H9 (cell line): ENCODE data around the gene KLK2. TPM values are rescaled to one million over a fixed set of nuclear protein-coding genes. Genes with fewer than 3 reads are reported as not detected.

Experiments
- DNase-seq: peaks from one replicate; pipeline ENCODE4 v3.0.0-alpha.2; 2017
- H2AFZ ChIP-seq: one replicate; pipeline ENCODE4 v1.6.1; 2013; ENCODE audit warnings: mild to moderate bottlenecking, low read length, control low read depth, moderate library complexity
- H2AK5ac ChIP-seq: 2 replicates; pipeline ENCODE4 v1.6.1; 2013; ENCODE audit warnings: low read length, control low read depth, mixed read lengths; ENCODE audit not compliant: insufficient read length
- H2BK120ac ChIP-seq: one replicate; pipeline ENCODE4 v1.6.1; 2013; ENCODE audit warnings: low read depth, mild to moderate bottlenecking, low read length, control low read depth, inconsistent platforms; ENCODE audit not compliant: poor library complexity, severe bottlenecking
- H2BK12ac ChIP-seq: 2 replicates; pipeline ENCODE4 v1.6.1; 2013; ENCODE audit warnings: low read length, control low read depth, mixed read lengths, low read depth; ENCODE audit not compliant: insufficient read length
- H2BK15ac ChIP-seq: 2 replicates; pipeline ENCODE4 v1.6.1; 2013; ENCODE audit warnings: low read depth, low read length, control low read depth
- H2BK20ac ChIP-seq: one replicate; pipeline ENCODE4 v1.6.1; 2013; ENCODE audit warnings: low read depth, mild to moderate bottlenecking, low read length, control low read depth, inconsistent platforms; ENCODE audit not compliant: poor library complexity, severe bottlenecking
- H2BK5ac ChIP-seq: 2 replicates; pipeline ENCODE4 v1.6.1; 2013; ENCODE audit warnings: low read length, control low read depth, mixed read lengths; ENCODE audit not compliant: insufficient read length
- H3K14ac ChIP-seq: 2 replicates; pipeline ENCODE4 v1.6.1; 2013; ENCODE audit warnings: low read length, control low read depth; ENCODE audit not compliant: insufficient read depth
- H3K18ac ChIP-seq: 2 replicates; pipeline ENCODE4 v1.6.1; 2013; ENCODE audit warnings: low read depth, mild to moderate bottlenecking, mixed read lengths, low read length, control low read depth; ENCODE audit not compliant: insufficient read length
- H3K23ac ChIP-seq: 2 replicates; pipeline ENCODE4 v1.6.1; 2013; ENCODE audit warnings: low read length, control low read depth, mixed read lengths, low read depth; ENCODE audit not compliant: insufficient read length
- H3K23me2 ChIP-seq: 2 replicates; pipeline ENCODE4 v1.6.1; 2013; ENCODE audit warnings: low read depth, mild to moderate bottlenecking, mixed read lengths, low read length, control low read depth; ENCODE audit not compliant: insufficient read length, poor library complexity, severe bottlenecking
- H3K27ac ChIP-seq: 2 replicates; pipeline ENCODE4 v1.5.1; 2013; ENCODE audit warnings: low read length, control low read depth, mixed read lengths, low read depth; ENCODE audit not compliant: insufficient read length
- H3K27me3 ChIP-seq: 2 replicates; pipeline ENCODE4 v1.6.1; 2013; ENCODE audit warnings: low read length, control low read depth, inconsistent platforms; ENCODE audit not compliant: insufficient read depth
- H3K4ac ChIP-seq: 2 replicates; pipeline ENCODE4 v1.6.1; 2013; ENCODE audit warnings: low read depth, mild to moderate bottlenecking, control low read depth, inconsistent platforms, low read length, moderate library complexity
- H3K4me1 ChIP-seq: 2 replicates; pipeline ENCODE4 v1.6.1; 2013; ENCODE audit warnings: low read length, control low read depth, inconsistent platforms; ENCODE audit not compliant: insufficient read depth
- H3K4me2 ChIP-seq: 2 replicates; pipeline ENCODE4 v1.6.1; 2013; ENCODE audit warnings: low read length, control low read depth, mixed read lengths; ENCODE audit not compliant: insufficient read length, insufficient read depth
- H3K56ac ChIP-seq: 2 replicates; pipeline ENCODE4 v1.6.1; 2013; ENCODE audit warnings: low read depth, mild to moderate bottlenecking, mixed read lengths, low read length, control low read depth; ENCODE audit not compliant: insufficient read length
- H3K79me1 ChIP-seq: 2 replicates; pipeline ENCODE4 v1.6.1; 2013; ENCODE audit warnings: low read depth, mild to moderate bottlenecking, moderate library complexity, low read length, control low read depth, inconsistent platforms; ENCODE audit not compliant: insufficient read depth, poor library complexity, severe bottlenecking
- H3K79me2 ChIP-seq: 2 replicates; pipeline ENCODE4 v1.6.1; 2013; ENCODE audit warnings: low read length, control low read depth, inconsistent platforms; ENCODE audit not compliant: insufficient read depth
- H3K9ac ChIP-seq: 2 replicates; pipeline ENCODE4 v1.6.1; 2013; ENCODE audit warnings: low read length, control low read depth, mixed read lengths; ENCODE audit not compliant: insufficient read length; ENCODE audit errors: extremely low read depth
- H3K9me3 ChIP-seq: one replicate; pipeline ENCODE4 v1.6.1; 2013; ENCODE audit warnings: low read depth, low read length, inconsistent platforms; ENCODE audit not compliant: control insufficient read depth
- H3T11ph ChIP-seq: one replicate; pipeline ENCODE4 v1.6.1; 2013; ENCODE audit warnings: mild to moderate bottlenecking, low read length, control low read depth, inconsistent platforms
- H4K20me1 ChIP-seq: one replicate; pipeline ENCODE4 v1.6.1; 2013; ENCODE audit not compliant: control insufficient read depth, insufficient read length, insufficient read depth
- H4K5ac ChIP-seq: 2 replicates; pipeline ENCODE4 v1.6.1; 2013; ENCODE audit warnings: low read depth, mild to moderate bottlenecking, mixed read lengths, low read length, control low read depth; ENCODE audit not compliant: insufficient read length
- H4K8ac ChIP-seq: replicated peaks from 2 replicates; pipeline ENCODE4 v1.6.1; 2013; ENCODE audit warnings: low read length, control low read depth, mixed read lengths, low read depth; ENCODE audit not compliant: insufficient read length
- H4K91ac ChIP-seq: 2 replicates; pipeline ENCODE4 v1.6.1; 2013; ENCODE audit warnings: low read depth, mild to moderate bottlenecking, moderate library complexity, mixed read lengths, low read length, control low read depth; ENCODE audit not compliant: insufficient read length
- H3K27ac Mint-ChIP-seq, 3 experiments: 2 replicates in 2 of 3; 3 replicates in 1 of 3; pipeline ENCODE4 v1.8.0; 2020 to 2021; ENCODE audit warnings: mixed read lengths in 3 of 3, mild to moderate bottlenecking in 1 of 3, moderate library complexity in 1 of 3
- H3K27me3 Mint-ChIP-seq: 2 replicates; pipeline ENCODE4 v1.8.0; 2021; ENCODE audit warnings: low read depth, mild to moderate bottlenecking, moderate library complexity, mixed read lengths
- H3K36me3 Mint-ChIP-seq, 3 experiments: 2 replicates in 2 of 3; 3 replicates in 1 of 3; pipeline ENCODE4 v1.8.0; 2020 to 2021; ENCODE audit warnings: low read depth in 3 of 3, mixed read lengths in 3 of 3; ENCODE audit not compliant: insufficient read depth in 1 of 3
- H3K4me1 Mint-ChIP-seq, 2 experiments: 2 replicates each; pipeline ENCODE4 v1.8.0; 2020; ENCODE audit warnings: mixed read lengths in 2 of 2
- H3K4me3 Mint-ChIP-seq, 2 experiments: 2 replicates in 1 of 2; 3 replicates in 1 of 2; pipeline ENCODE4 v1.8.0; 2020 to 2021; ENCODE audit warnings: mild to moderate bottlenecking in 2 of 2, mixed read lengths in 2 of 2, moderate library complexity in 1 of 2
- H3K9me3 Mint-ChIP-seq, 2 experiments: 2 replicates in 1 of 2; 3 replicates in 1 of 2; pipeline ENCODE4 v1.8.0; 2020; ENCODE audit warnings: mild to moderate bottlenecking in 2 of 2, mixed read lengths in 2 of 2, moderate library complexity in 1 of 2
- CTCF ChIP-seq: fragments of 200-600 bp; sonication (generic); conservative IDR thresholded peaks from 3 replicates; pipeline ENCODE4 v1.8.0; 2021; ENCODE audit warnings: antibody characterized with exemption, mild to moderate bottlenecking
- WGBS: extraction: QIAGEN DNeasy Blood & Tissue Kit; methylation state at CpG from one replicate; pipeline ENCODE4 v1.1.7; 2013; ENCODE audit warnings: missing lambda C conversion rate, low lambda C conversion rate, mixed read lengths; ENCODE audit not compliant: insufficient read length; ENCODE audit errors: extremely low coverage; 5-methylcytosine and 5-hydroxymethylcytosine counted together
- total RNA-seq: library from RNA; stranded (reverse); gene quantifications from 2 replicates; pipeline ENCODE4 v1.2.1, GENCODE V29; 2021

The KLK2 gene
- total RNA-seq, 1 experiment from 2014 or later: not detected

GRCh38 chr19:50839712-50840655 lies 33.3 kb upstream of the KLK2 start:
- Histone ChIP-seq H3K79me2 (no peaks in the 10 kb centered on the region), H2BK20ac (no peak overlapping the region), H4K20me1 (no peaks in the 10 kb centered on the region), H2BK5ac (no peak overlapping the region), H2BK15ac (no peak overlapping the region), H3K9me3 (no peaks in the 10 kb centered on the region), H3K18ac (no peak overlapping the region), H3K56ac (no peak overlapping the region), H3K23ac (no peak overlapping the region), H3K9ac (no peak overlapping the region), H2BK12ac (no peak overlapping the region), H4K8ac (no peak overlapping the region), H2AFZ (no peak overlapping the region), H3K4me2 (no peak overlapping the region), H3K27me3 (peaks cover 2% of the 10 kb centered on the region; the same call in 1 of the 2 replicates), H3T11ph (no peak overlapping the region), H3K4ac (no peak overlapping the region), H3K27ac (no peak overlapping the region), H3K79me1 (no peaks in the 10 kb centered on the region), H3K14ac (no peak overlapping the region), H2AK5ac (no peak overlapping the region), H3K4me1 (no peaks in the 10 kb centered on the region), H2BK120ac (no peak overlapping the region), H3K23me2 (peaks cover 4% of the 10 kb centered on the region), H4K5ac (no peak overlapping the region), H4K91ac (no peak overlapping the region)
- Mint-ChIP-seq H3K27ac (no peak overlapping the region), H3K4me3 (no peak overlapping the region), H3K9me3 (peaks cover 0 to 8% of the 10 kb centered on the region in 2 experiments; a peak in 4 of 5 replicates), H3K27me3 (peaks cover 84% of the 10 kb centered on the region), H3K4me1 (peaks cover 27 to 39% of the 10 kb centered on the region in 2 experiments), H3K36me3 (no peaks in the 10 kb centered on the region)
- DNase-seq: no peak
- no peak for TF ChIP-seq CTCF
- WGBS: no CpG with 5 or more reads among the region's 10 CpGs
